NCI-H2171 treated with DMSO at 0.1 percent for 48 hours (cell line): ENCODE measurements around the gene E2F2.
A peak's percentile ranks its signal among the peaks of the same experiment; 100 is the strongest.

Source experiments
- DNase-seq: peaks from one replicate; lab custom pipeline; 2025; lab: John Stamatoyannopoulos, UW

Gene E2F2, protein sequence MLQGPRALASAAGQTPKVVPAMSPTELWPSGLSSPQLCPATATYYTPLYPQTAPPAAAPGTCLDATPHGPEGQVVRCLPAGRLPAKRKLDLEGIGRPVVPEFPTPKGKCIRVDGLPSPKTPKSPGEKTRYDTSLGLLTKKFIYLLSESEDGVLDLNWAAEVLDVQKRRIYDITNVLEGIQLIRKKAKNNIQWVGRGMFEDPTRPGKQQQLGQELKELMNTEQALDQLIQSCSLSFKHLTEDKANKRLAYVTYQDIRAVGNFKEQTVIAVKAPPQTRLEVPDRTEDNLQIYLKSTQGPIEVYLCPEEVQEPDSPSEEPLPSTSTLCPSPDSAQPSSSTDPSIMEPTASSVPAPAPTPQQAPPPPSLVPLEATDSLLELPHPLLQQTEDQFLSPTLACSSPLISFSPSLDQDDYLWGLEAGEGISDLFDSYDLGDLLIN

DNA sequence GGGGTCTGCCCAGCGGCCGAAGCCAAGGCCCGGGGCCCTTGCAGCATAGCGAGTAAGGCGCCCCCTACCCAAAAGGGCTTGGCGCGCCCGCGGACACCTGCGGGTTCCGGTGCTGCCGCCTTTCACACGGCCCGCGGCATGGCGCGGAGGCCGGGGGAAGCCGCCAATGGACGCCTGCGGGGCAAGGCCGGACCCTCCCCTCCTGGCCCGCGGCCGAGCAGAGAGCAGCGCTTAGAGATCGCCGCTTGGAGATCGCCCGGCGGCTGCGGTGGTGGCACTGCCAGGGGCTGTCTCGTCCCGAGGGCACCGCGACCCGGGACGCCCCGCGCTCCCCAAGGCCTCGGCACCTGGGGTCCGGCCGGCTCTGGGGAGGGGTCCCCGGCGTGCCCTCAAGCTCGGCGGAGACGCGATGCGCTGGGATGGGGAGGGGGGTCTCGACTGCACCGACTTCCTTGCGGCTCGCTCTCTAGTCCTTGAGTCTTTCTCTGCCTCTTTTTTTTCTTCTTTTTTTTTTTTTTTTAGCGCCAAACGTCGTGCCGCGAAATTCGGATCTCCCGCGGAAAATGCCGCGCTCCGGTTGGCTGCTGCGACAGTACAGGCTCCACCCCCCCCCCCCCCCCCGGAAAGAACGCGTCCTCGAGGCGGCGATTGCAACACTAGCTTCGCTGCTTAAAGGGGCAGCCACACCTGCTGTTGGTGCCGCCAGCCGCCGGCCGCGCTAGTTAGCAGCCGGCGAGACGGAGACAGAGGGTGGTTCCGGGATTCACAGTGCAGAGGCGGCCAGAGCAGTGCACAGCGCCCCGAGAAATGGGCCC is at the start of gene E2F2:
Gene E2F2 (minus strand): TSS at position 487 of the 815 bp plus-strand sequence. CDS start 440 bp downstream, at position 47.
- DNase-seq, result peak; percentile 91

DNA sequence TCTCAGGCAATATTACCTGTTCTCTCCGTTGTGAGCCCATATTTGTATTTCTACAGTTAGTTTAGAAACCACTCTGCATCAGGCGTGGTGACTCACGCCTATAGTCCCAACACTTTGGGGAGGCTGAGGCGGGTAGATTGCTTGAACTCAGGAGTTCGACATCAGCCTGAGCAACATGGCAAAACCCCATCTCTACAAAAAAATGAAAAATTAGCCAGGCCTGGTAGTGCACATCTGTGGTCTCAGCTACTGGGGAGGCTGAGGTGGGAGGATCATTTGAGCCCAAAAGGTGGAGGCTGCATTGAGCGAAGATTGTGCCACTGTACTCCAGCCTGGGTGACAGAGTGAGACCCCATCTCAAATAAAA is 47.9 kb upstream of the E2F2 start:
- DNase-seq, result no peak

DNA sequence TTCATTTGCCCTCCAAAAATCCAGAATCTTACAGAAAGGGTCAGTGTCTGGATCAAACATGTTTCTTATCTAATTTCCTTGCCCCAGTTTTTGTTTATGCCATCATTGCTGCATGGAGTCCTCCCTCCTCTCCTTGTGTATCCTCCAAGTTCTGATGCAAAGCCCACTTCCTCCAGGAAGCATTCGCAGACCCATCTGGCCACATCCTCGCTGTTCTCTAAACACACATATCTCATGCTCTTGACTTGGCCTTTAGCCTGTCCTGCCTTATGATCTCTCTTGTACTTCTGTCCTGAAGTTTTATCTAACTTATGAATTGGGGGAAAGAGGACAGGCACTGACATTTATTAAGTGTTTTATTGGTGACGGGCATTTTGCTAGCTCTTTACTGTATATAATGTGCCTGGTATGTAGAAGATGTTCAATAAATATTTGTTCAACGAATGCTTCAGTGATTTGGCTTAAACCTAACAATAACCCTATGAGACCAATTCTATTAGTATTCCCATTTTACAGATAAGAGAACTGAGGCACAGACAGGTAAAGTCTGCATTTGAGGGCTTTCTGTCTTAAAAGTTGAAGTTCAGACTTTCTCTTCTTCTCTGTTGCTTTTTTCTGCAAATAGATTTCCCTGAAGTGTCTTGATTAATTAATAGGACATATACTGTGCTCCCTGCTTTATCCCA is 47.4 kb upstream of the E2F2 start:
- DNase-seq, result no peak

DNA sequence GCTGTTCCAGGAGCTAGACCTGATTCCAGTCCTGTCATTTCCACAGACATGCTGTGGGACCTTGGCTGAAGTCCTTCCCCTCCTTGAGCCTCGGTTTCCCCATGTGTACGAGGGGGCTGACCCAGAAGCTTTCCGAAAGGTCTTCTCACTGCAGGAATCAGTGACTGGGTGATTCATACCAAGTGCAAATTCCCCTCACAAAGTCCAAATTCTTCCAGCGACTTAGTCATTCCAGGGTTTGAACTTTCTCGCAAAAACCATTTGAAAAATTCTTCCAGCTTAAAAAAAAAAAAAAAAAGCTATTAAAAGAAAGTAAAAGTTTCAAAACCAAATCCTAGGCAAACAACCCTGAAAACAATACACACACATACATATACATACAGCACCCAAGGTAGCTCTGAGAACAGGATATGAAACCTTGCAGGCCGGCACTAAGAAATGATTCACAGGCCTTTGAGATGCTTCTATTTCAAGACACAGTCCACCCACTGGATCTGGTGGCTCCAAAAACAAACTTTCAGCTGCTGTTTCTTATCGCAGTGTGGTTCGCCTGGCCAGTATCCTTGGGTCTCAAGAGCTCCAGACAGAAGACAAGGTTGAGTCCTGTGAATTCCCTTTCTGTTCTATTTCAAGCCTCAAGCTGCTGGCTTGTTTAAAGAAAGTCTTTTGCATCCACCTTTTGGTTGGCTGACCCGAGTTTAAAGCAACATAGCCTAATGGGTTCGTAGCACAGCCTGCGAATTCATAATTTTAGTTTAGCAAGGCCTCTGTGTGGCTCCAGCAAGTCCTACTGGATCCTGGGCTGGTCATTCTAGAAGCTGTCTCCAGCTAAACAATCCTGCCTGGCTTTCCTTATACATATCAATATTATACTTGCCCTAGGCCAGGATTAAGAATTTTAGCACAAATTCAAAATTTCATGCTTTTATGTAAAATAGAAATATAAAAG is 46.3 kb upstream of the E2F2 start:
- DNase-seq, result no peak

DNA sequence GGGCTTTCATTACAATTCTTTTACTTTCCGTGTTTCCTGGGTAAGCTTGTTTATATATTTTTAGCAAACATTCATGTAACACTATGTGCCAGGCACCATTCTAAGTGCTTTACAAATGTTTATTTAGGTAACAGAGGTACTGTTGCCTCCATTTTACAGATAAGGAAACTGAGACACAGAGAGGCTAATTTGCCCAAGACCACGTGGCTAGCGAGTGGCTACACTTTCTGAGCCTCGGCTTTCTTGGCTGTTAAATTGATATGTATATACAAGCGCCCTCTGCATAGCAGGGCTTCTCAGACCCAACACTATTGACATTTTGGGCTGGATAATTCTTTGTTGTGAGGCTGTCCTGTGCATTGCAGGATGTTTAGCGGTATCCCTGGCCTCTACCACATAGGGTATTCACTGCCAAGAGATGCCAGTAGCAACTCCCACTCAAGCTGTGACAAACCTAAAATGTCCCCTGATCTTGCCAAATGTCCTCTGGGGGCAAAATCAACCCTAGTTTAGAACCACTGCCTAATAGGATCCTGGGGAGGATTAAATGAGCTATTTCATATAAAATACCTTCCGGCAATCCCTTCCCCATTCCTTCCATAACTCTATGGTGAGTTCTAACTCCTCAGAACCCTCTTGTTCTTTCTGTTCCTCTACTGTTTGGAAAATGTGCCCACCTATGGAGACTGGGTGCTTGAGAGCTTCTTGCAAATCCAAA is 45.5 kb upstream of the E2F2 start:
- no peak for DNase-seq

DNA sequence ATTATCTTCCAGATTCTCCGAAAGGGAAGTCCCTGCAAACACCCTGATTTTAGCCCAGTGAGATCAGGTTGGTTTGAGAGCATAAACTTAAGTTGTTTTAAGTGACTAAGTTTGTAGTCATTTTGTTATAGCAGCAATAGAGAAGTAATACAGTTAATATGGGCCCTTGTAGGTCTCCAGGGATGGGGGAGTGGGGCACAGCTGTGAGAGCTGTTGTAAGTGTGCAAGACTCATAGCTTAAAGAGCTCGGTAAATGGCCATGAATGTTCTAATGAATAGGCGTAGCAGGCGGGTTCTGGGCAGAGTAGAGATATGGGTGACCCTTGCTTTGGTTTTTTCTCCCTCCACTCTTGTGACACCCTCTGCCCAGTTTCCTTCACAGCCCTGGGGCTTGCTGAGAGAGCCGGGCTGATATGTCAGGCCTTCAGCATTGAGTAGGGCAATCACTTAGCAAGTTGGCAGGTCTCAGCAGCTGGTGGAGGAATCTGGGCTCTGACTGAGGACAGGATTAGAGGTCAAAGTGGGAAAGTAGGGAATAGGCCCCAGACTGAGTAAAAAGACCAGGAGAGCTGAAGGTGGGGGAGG is 44.3 kb upstream of the E2F2 start:
- no peak for DNase-seq

DNA sequence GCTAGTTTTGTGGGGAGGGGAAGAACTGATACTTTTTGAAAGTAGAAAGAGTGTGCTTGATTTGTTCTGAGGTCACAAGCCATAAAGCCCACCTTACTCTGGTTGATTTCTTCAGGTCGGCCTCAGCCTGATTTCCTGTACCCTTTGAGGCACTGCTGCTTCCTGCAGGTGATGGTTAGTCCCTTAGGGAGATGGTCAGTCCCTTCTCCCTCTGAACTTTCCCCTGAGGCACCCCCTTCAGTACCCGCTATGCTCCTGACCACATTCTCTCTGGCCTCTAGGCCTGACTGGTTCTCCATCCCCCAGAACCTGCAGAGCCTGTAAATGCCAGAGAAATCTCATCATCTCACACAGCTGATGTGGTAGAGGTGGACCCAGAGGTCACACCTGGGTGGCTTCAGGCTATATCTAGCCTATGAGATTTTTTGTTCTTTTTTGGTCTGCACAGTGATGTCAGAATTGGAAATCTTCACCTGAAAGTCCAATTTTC is 43.3 kb upstream of the E2F2 start:
- DNase-seq, result no peak

DNA sequence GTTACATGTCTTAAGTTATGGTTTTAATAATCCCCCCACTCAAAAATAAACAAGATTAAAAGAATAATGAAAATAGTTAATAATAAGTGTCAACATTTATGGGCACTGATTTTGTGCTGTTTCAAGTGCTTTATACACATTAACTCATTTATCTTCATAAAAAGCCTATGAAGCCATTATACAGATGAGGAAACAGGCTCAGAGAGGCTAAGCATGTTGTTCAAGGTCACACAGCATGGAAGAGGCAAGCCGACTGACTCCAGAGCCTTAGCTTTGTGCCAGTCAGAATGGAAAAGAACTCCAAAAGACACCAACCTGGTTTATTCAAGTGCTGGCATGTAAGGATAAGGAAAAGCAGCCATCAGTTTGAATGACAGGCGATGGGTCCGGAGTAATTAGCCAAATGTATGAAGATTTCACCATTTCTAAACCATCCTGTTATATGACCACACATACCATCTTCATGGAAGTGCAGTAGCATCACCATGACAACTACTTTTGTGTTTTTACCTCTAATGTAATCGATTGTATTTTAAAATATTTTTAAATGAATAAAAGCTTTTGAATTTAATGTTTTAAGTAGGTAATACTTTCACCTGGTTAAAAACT is 42.6 kb upstream of the E2F2 start:
- DNase-seq, result no peak

DNA sequence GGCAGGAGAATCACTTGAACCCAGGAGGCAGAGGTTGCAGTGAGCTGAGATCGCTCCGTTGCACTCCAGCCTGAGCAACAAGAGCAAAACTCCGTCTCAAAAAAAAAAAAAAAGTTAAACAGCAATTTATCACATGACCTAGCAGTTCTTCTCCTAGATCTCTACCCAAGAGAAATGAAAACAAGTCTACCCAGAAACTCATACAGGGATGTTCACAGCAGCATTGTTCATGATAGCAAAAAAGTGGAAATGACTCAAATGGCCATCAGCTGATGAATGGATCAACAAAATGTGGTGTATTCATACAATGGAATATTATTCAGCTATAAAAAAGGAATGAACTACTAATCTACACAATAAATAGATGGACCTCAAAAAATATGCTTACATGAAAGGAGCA is 40.4 kb upstream of the E2F2 start:
- no peak for DNase-seq

DNA sequence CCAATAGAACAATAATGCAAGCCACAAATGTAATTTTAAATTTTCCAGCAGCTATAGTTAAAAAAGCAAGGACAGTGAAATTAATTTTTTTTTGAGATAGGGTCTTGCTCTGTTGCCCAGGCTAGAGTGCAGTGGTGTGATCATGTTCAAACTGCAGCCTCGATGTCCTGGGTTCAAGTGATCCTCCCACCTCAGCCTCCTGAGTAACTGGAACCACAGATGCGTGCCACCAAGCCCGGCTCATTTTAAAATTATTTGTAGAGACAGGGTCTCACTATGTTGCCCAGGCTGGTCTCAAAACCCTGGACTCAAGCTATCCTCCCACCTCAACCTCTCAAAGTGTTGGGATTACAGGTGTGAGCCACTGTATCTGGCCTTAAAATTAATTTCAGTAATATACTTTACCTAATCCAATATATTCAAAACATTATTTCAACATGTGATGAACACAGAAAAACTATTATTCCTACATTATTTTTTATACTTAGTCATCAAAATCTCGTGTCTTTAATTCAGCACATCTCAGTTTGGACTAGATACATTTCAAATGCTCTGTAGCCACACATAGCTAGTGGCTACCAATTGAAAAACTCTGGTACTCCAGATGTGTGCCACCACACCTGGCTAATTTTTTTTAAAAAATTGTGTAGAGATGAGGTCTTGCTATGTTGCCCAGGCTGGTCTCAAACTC is 39.1 kb upstream of the E2F2 start:
- DNase-seq, result no peak

DNA sequence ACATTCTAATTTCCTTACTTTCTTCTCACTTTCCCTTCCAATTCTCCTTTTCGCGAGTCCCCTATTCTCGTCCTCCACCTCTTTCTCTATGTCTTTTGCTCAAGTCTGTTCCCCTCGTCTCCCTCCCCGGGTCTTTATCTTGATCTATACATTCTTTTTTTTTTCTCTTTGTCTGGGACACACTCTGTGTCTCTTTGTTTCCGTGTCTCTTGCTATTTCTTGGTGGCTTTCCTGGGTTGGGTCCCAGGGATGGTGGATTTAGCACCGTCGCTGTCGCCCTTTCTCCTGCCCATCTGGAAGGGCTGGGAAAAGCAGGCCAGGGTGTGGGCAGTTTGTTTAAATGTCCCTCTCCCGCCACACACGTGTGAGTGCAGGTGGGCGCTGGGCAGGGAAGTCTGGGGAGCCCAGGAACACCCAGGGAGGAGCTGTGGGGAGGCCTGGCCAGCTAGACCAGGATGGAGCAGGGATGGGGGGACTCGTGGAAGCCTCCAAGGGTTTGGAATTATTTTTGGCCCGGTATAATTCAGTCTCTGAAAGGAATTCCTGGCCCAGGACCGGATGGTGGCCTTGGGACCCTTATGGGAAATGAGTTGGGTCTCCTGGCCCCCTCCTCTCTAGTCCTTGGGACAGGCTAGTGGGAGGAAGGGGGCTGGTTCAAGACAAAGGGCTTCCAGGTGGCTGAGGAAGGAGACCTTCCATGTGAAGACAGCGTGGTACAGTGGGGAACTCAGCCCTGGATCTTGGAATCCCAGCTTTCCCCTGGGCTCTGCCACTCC is 37.8 kb upstream of the E2F2 start:
- DNase-seq, result no peak

DNA sequence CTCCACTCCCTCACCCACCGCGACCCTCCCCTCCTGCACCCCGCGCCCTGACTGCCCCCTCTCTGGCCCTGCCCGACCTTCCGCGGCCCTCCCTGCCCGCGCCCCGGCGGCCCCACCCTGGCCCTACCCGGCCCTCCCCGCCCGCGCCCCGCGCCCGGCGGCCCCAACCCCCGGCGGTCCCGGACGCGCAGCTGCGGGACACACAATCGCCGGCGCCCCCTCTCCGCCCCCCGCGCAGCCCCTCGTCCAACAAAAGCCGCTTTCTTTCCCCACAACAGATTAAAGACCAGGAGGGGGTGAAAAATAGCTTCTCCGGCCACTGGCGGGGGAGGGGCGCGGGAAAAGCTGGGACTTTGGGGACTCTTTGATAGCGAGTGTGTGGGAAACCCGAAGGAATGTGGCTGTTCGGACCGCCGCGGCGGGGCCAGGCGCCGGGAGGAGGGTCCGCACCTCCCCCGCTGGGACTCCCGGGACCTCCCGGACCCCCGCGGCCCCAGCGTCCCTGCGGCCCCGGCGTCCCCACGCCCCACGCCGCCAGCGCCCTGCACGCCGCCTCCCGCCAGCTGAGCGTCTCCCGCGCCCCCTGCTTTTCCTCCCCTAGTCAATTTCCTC is 37.1 kb upstream of the E2F2 start:
- no peak for DNase-seq

DNA sequence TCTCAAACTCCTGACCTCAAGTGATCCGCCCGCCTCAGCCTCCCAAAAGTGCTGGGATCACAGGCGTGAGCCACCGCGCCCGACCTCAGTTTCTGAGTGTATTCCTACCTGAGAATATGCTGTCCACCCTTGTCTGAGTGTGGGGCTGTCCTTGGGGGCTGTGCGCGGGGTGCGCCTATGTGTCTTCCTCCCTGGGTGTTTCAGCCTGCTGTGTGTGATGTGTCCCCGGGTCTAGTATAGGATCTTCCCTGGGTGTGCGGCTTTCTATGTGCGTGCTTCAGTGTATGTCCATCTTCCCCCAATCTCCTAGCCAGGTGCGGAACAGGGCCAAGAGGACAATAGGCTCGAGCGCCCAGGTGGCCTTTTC is 36.6 kb upstream of the E2F2 start:
- no peak for DNase-seq

DNA sequence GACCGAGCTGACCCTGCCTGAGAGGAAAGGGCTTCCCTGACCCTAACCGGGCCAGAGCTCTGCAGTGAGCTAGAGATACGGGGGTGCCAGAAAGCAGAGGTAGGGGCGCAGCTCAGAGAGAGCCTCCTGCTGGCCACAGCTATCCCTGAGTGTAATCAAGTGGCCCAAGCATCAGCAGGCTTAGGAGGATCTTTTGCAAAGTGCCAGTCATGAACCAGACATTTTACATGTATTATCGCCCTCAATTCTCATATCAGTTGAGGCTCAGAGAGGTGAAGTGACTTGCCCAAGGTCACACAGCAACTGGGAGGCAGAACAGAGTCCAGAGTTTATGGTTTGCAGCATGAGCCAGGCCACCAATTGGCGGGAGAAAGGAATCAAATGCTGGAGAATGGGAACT is 35.3 kb upstream of the E2F2 start:
- DNase-seq, result no peak

DNA sequence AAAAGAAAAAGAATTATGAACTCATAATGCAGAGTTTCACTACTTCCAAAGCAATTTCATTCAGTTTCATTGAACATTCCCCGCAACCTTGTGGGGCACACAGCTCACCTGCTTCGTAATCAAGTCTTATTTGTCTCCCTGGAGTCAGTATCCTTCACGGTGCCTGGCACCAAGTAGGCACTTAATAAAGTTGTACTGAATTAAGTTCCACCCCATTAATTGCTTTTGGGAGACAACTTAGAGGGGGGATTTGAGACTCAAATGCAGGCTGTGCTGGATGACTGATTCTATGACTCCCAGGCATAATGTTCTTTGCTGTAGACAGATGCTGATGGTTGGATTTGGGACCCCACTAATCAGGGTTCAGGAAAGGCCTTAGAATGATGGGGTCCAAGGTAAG is 34.7 kb upstream of the E2F2 start:
- no peak for DNase-seq

DNA sequence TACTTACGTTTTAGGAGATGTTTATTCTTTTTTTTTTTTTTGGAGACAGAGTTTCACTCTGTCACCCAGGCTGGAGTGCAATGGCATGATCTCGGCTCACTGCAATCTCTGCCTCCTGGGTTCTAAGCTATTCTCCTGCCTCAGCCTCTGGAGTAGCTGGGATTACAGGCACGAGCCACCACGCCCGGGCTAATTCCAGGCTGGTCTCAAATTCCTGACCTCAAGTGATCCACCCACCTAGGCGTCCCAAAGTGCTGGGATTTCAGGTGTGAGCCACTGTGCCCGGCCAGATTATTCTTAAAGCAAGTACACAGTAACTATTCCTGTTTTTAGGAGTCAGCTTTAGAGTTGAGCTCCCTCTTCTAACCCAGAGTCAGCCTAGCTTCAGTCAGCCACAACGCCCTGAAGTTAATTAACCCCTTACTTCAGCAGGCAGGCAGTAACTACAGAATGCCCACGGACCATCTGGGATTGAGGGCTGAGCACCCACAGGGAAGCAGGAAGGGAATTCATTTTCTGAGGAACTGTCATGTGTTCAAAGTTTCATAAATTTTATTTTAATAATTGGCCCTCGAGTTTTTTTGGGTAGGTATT is 33.6 kb upstream of the E2F2 start:
- DNase-seq, result no peak

DNA sequence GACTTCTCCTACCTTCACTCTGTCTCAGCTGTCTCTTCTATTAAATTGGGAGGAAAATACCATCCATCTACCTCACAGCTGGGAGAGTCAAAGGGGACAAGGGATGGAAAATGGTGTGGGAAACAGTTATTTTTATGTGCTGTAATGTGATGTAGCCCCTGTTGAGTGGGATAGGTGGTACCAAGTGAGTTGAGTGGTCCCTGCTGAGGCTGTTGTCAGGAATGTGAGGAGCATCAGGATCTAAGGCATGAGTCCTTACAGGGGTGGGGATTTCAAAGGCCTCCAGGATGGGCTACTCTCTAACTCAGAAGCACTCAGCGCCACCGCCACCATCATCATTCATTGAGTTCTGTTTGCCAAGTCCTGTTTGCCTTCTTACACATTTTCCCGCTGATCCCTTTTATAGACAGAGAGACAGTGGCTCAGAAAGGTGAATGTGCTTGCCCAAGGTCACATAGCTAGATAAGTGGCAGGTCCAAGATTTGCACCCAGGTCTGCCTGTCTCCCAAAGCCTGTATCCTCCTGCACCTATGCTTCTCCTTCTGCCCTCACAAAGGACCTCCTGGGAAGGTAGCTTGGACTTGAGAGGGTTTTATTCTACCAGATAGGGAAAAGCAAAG is 32.8 kb upstream of the E2F2 start:
- DNase-seq, result no peak
